Skeletal muscle tissue (tissue), 4 donors: ENCODE data around the gene C2orf72. TPM values are rescaled to one million over a fixed set of nuclear protein-coding genes. Genes with fewer than 3 reads are reported as not detected.

Experiments used
- H3K27ac ChIP-seq: one replicate; pipeline ENCODE4 v1.7.0; 2013; ENCODE audit warnings: mild to moderate bottlenecking, low read depth, low read length, inconsistent platforms
- H3K27me3 ChIP-seq, 3 donors: one replicate each; pipeline ENCODE4 v1.7.0; 2013; ENCODE audit warnings: low read length in 3 of 3; ENCODE audit not compliant: control insufficient read depth in 3 of 3, insufficient read depth in 3 of 3
- H3K36me3 ChIP-seq, 3 donors: one replicate each; pipeline ENCODE4 v1.7.0; 2013; ENCODE audit warnings: low read length in 3 of 3; ENCODE audit not compliant: control insufficient read depth in 3 of 3, insufficient read depth in 3 of 3
- H3K4me1 ChIP-seq, 3 donors: one replicate each; pipeline ENCODE4 v1.7.0; 2013; ENCODE audit warnings: low read length in 3 of 3, mild to moderate bottlenecking in 3 of 3; ENCODE audit not compliant: control insufficient read depth in 3 of 3, insufficient read depth in 3 of 3
- H3K4me3 ChIP-seq, 3 donors: one replicate each; pipeline ENCODE4 v1.7.0; 2013; ENCODE audit warnings: low read length in 3 of 3
- H3K9ac ChIP-seq, 3 donors: one replicate each; pipeline ENCODE4 v1.7.0; 2013; ENCODE audit warnings: low read length in 3 of 3, mild to moderate bottlenecking in 3 of 3, moderate library complexity in 2 of 3, low read depth in 1 of 3
- H3K9me3 ChIP-seq, 3 donors: one replicate each; pipeline ENCODE4 v1.7.0; 2013; ENCODE audit warnings: low read length in 3 of 3; ENCODE audit not compliant: control insufficient read depth in 3 of 3
- total RNA-seq: library from RNA; depleted of rRNA; stranded (reverse); fragments of >200 nt; gene quantifications from one replicate; pipeline ENCODE4 v1.2.3, GENCODE V29; 2014
- donor health status: Osteomylitis.

The C2orf72 gene
- total RNA-seq, 1 donor from 2014 or later: 1.0 TPM

GRCh38 chr2:231039821-231040364 is 2.6 kb downstream of the C2orf72 start:
- Histone ChIP-seq H3K9ac (no peak overlapping the region), H3K36me3 (no peaks in the 10 kb centered on the region), H3K4me3 (no peak overlapping the region), H3K27me3 (peaks cover 33 to 42% (median 41%) of the 10 kb centered on the region in 3 donors), H3K9me3 (no peaks in the 10 kb centered on the region), H3K4me1 (no peaks in the 10 kb centered on the region), H3K27ac (no peak overlapping the region)

- Histone ChIP-seq H3K36me3 (no peaks in the 10 kb centered on the region), H3K4me1 (no peaks in the 10 kb centered on the region), H3K9ac (no peak overlapping the region), H3K27ac (no peak overlapping the region), H3K9me3 (no peaks in the 10 kb centered on the region), H3K27me3 (peaks cover 29 to 38% (median 37%) of the 10 kb centered on the region in 3 donors), H3K4me3 (no peak overlapping the region)
Observed at GRCh38 chr2:231041061-231041689, 3.9 kb downstream of the C2orf72 start.

DNA sequence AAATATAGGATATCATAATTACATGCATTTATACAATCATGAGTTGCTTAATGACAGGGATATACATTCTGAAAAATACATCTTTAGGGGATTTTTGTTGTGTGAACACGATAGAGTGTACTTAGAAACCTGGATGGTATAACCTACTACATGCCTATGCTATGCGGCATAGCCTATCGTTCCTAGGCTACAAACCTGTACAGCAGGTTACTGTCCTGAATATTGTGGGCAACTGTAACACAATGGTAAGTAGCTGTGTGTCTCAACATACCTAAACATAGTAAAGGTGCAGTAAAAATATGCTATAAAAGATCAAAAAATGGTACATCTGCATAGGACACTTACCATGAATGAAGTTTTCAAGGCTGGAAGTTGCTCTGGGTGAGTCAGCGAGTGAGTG is 6.5 kb downstream of the C2orf72 start:
- H3K27me3 ChIP-seq: peaks cover 19 to 37% (median 22%) of the 10 kb centered on the region in 3 donors
- no peaks in the 10 kb centered on the region for H3K36me3 ChIP-seq
- H3K4me3 ChIP-seq: no peak overlapping the region
- H3K9me3 ChIP-seq: no peaks in the 10 kb centered on the region
- H3K9ac ChIP-seq: no peak overlapping the region
- H3K27ac ChIP-seq: no peak overlapping the region
- H3K4me1 ChIP-seq: no peaks in the 10 kb centered on the region

- peaks cover 5 to 24% (median 8%) of the 10 kb centered on the region in 3 donors for H3K27me3 ChIP-seq
- H3K9me3 ChIP-seq: no peaks in the 10 kb centered on the region
- no peak overlapping the region for H3K27ac ChIP-seq
- no peak overlapping the region for H3K9ac ChIP-seq
- no peaks in the 10 kb centered on the region for H3K4me1 ChIP-seq
- no peaks in the 10 kb centered on the region for H3K36me3 ChIP-seq
- H3K4me3 ChIP-seq: no peak overlapping the region
Observed at GRCh38 chr2:231046916-231047273, 9.6 kb downstream of the C2orf72 start.

DNA sequence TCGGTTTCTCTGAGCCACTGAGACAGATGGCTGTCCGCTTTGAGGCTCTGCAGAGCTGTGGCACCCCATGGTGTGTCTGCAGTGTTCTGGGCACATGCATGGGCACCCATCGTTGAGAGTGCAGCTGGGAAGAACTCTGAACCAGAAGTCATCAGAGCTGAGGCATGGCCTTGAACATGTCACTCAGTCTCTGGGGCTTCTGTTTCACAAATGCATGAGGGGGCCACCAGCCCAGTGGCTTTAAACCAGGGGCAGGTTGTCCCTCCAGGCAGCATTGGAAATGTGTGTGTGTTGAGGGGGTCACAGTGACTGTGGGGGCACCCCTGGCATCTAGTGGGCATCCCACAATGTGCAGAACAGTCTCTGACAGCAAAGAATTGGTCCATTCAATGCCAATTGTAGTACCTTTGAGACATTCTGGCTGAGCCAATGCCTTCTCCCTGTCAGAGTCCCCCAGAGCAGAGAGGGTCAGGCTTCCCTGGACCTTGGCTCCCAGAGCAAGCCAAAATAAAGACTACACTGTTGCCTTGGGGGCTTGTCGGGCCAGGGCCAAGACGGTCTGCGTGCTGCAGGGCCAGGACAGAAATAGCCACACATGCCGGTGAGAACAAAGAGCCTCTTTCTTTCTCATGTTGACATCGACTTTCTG is 10.1 kb downstream of the C2orf72 start:
- peaks cover 5 to 25% (median 8%) of the 10 kb centered on the region in 3 donors for H3K27me3 ChIP-seq
- H3K27ac ChIP-seq: no peak overlapping the region
- H3K4me3 ChIP-seq: no peak overlapping the region
- H3K4me1 ChIP-seq: peaks cover 3 to 4% (median 3%) of the 10 kb centered on the region in 3 donors
- H3K9me3 ChIP-seq: no peaks in the 10 kb centered on the region
- no peaks in the 10 kb centered on the region for H3K36me3 ChIP-seq
- H3K9ac ChIP-seq: no peak overlapping the region

- Histone ChIP-seq H3K27ac (no peak overlapping the region), H3K4me1 (peaks cover 7 to 11% (median 8%) of the 10 kb centered on the region in 3 donors), H3K4me3 (no peak overlapping the region), H3K36me3 (no peaks in the 10 kb centered on the region), H3K9ac (no peak overlapping the region), H3K9me3 (no peaks in the 10 kb centered on the region), H3K27me3 (peaks cover 5 to 25% (median 8%) of the 10 kb centered on the region in 3 donors)
Observed at GRCh38 chr2:231047923-231048915, 10.9 kb downstream of the C2orf72 start.

GRCh38 chr2:231049286-231050017 is 12.1 kb downstream of the C2orf72 start:
- H3K4me3 ChIP-seq: no peak overlapping the region
- H3K27ac ChIP-seq: no peak overlapping the region
- H3K9me3 ChIP-seq: no peaks in the 10 kb centered on the region
- H3K4me1 ChIP-seq: peaks cover 7 to 11% (median 8%) of the 10 kb centered on the region in 3 donors
- no peak overlapping the region for H3K9ac ChIP-seq
- H3K27me3 ChIP-seq: peaks cover 5 to 25% (median 8%) of the 10 kb centered on the region in 3 donors
- H3K36me3 ChIP-seq: no peaks in the 10 kb centered on the region

DNA sequence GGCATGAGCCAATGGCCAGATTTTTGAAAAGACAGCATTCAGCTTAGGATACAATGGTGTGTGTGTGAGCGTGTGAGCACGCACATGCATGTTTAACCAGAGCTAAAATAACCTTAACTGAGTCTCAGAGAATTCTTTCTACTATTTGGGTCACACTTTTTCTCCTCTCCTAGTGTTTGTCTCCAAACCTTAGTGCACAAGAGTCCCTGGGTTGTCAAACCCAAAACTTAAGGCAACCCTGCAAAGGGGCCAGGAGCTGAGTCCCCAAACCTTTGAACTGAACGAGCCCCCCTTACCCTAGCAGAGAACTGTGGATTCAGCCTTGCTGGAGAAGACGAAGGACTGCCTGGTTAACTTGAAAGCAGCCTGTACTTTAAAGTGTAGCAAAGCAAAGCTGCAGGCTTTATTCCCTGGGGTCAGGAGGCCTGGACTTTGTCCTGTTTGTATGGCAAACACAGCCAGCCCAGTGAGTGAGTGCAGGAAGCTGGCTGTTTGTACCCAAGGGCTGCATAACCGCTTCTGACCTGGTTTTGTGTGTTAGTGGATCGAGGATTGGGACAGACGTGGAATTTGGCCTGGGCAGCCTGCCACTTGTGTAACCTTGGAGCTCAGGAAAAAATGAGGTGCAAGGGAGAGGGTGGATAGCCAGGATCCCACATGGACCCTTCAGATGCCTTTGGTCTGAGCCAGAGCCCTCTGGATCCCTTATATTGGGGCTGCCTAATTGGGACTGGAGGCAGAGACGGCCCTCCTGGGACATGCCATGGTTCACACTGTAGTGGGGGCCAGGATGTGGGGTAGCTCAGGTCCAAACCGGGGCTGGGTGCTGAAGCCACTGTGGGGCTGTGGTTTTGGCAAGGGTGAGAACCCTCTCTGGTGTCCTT is 12.9 kb downstream of the C2orf72 start:
- Histone ChIP-seq H3K4me3 (no peak overlapping the region), H3K9ac (no peak overlapping the region)

More for the DNA sequence above, 12.9 kb downstream of the C2orf72 start:
- H3K27me3 ChIP-seq: peaks cover 5 to 25% (median 8%) of the 10 kb centered on the region in 3 donors
- H3K36me3 ChIP-seq: no peaks in the 10 kb centered on the region
- peaks cover 7 to 11% (median 8%) of the 10 kb centered on the region in 3 donors for H3K4me1 ChIP-seq
- H3K27ac ChIP-seq: no peak overlapping the region
- no peaks in the 10 kb centered on the region for H3K9me3 ChIP-seq
